ENCODE measurements around the gene PRKN. TPM values are rescaled to one million over a fixed set of nuclear protein-coding genes. Genes with fewer than 3 reads are reported as not detected.

PRKN gene
- total and polyA plus RNA-seq, 10 donors = 0.23 to 14.1 (median 7.0) TPM

- Histone ChIP-seq H3K27ac (no peak overlapping the region), H3K27me3 (replicated peaks in 1 of 7) (no peaks in the 10 kb centered on the region), H3K4me1 (peaks cover 0 to 1% (median 0%) of the 10 kb centered on the region in 6 donors), H3K9me3 (peaks cover 0 to 3% (median 0%) of the 10 kb centered on the region in 8 donors), H3K36me3 (no peaks in the 10 kb centered on the region), H3K4me3 (no peak overlapping the region)
- DNase-seq = no peak
- TF ChIP-seq POLR2AphosphoS5 (IDR thresholded peaks at IDR 0.05) = no peak
- TF ChIP-seq CTCF (IDR thresholded peaks at IDR 0.05 in 8 of 11, conservative IDR thresholded peaks at IDR 0.05 in 3 of 11) = no peak
- no peak for TF ChIP-seq POLR2A (IDR thresholded peaks at IDR 0.05)
- intact Hi-C loops (cut with DNase I; ENCODE audit: low total_unique reads) = no loop called here
- WGBS, 5 donors = 42 to 88% (median 72%) methylated on average over 2 of the region's 2 CpGs
Measured at GRCh38 chr6:161884782-161885181, 842.8 kb downstream of the PRKN start.

GRCh38 chr6:161882196-161882765 lies 845.3 kb downstream of the PRKN start:
- Histone ChIP-seq H3K9me3 (peaks cover 0 to 4% (median 0%) of the 10 kb centered on the region in 8 donors), H3K4me3 (no peak overlapping the region), H3K36me3 (no peaks in the 10 kb centered on the region), H3K27ac (no peak overlapping the region), H3K4me1 (no peaks in the 10 kb centered on the region), H3K27me3 (replicated peaks in 1 of 7) (no peaks in the 10 kb centered on the region)
- no peak for DNase-seq
- TF ChIP-seq POLR2A (IDR thresholded peaks at IDR 0.05) (no peak), POLR2AphosphoS5 (IDR thresholded peaks at IDR 0.05) (no peak), CTCF (IDR thresholded peaks at IDR 0.05 in 8 of 11, conservative IDR thresholded peaks at IDR 0.05 in 3 of 11) (no peak)
- 81 to 88% (median 84%) methylated on average over 15 of the region's 15 CpGs for WGBS, 5 donors
- intact Hi-C loops (cut with DNase I; ENCODE audit: low total_unique reads) = no loop called here

DNA sequence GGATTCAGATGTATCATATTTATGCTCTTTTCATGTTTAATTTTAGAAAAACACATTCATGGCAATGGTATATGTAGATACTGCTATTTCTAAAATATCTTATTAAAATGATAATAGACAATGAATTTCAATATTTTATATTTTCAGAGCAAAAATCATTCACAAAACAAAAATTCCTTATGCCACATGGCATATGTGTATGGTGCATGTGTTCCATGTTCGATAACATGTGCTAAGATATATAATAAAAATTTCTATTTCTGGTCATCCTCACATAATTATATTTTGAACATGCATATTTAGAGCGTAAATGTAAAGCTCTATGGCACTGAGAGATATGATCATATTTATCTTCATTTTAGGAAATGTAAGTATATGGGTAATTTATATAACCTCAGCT lies 847.5 kb downstream of the PRKN start:
- Histone ChIP-seq H3K27ac (no peak overlapping the region), H3K9me3 (peaks cover 0 to 4% (median 0%) of the 10 kb centered on the region in 8 donors), H3K27me3 (replicated peaks in 1 of 7) (no peaks in the 10 kb centered on the region), H3K4me3 (no peak overlapping the region), H3K4me1 (no peaks in the 10 kb centered on the region), H3K36me3 (no peaks in the 10 kb centered on the region)
- TF ChIP-seq POLR2A (IDR thresholded peaks at IDR 0.05) (no peak), POLR2AphosphoS5 (IDR thresholded peaks at IDR 0.05) (no peak), CTCF (IDR thresholded peaks at IDR 0.05 in 8 of 11, conservative IDR thresholded peaks at IDR 0.05 in 3 of 11) (no peak)
- intact Hi-C loops (cut with DNase I; ENCODE audit: low total_unique reads) = no loop called here
- WGBS, 5 donors = 92 to 99% (median 94%) methylated on average over 2 of the region's 2 CpGs
- DNase-seq = no peak

DNA sequence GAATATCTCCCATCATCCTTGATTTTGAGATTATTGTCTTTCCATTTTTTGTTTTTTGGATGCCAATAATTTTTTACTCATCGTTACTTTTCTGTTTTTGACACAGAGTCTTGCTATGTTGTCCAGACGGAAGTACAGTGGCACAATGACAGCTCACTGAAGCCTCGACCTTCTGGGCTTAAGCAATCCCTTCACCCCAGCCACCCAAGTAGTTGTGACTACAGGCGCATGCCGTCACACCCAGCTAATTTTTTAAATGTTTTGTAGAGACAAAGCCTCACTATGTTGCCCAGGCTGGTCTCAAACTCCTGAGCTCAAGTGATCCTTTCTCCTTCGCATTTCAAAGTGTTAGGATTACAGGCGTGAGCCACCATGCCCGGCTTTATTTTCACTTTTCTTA lies 851.3 kb downstream of the PRKN start:
- Histone ChIP-seq H3K27me3 (replicated peaks in 1 of 7) (no peaks in the 10 kb centered on the region), H3K36me3 (no peaks in the 10 kb centered on the region), H3K4me1 (no peaks in the 10 kb centered on the region), H3K27ac (no peak overlapping the region), H3K4me3 (no peak overlapping the region), H3K9me3 (peaks cover 0 to 20% (median 6%) of the 10 kb centered on the region in 8 donors)
- WGBS, 5 donors = 88 to 93% (median 90%) methylated on average over 8 of the region's 8 CpGs
- no peak for DNase-seq
- intact Hi-C loops (cut with DNase I; ENCODE audit: low total_unique reads) = no loop called here
- TF ChIP-seq POLR2A (IDR thresholded peaks at IDR 0.05) (no peak), CTCF (IDR thresholded peaks at IDR 0.05 in 8 of 11, conservative IDR thresholded peaks at IDR 0.05 in 3 of 11) (no peak), POLR2AphosphoS5 (IDR thresholded peaks at IDR 0.05) (no peak)
